NCI-H226 (cell line): ENCODE measurements around the gene EPHA7.

Experiments used
- DNase-seq: peaks from one replicate; pipeline ENCODE4 v3.0.0-alpha.2; 2015

EPHA7 gene

GRCh38 chr6:93319304-93319703, 100.1 kb downstream of the EPHA7 start:
- no peak for DNase-seq

- DNase-seq, result no peak
These were observed 101.2 kb downstream of the EPHA7 start for GRCh38 chr6:93318121-93318520.

- DNase-seq, result no peak
These were observed 101.8 kb downstream of the EPHA7 start for GRCh38 chr6:93317592-93317991.

- no peak for DNase-seq
These were observed 111.6 kb downstream of the EPHA7 start for GRCh38 chr6:93307505-93308409.

GRCh38 chr6:93305088-93305487, 114.3 kb downstream of the EPHA7 start:
- no peak for DNase-seq

- no peak for DNase-seq
These were observed 114.9 kb downstream of the EPHA7 start for GRCh38 chr6:93304505-93304904.

GRCh38 chr6:93300661-93301060, 118.7 kb downstream of the EPHA7 start:
- no peak for DNase-seq

- no peak for DNase-seq
These were observed 119.7 kb downstream of the EPHA7 start for GRCh38 chr6:93299622-93300021.

GRCh38 chr6:93295631-93296030, 123.7 kb downstream of the EPHA7 start:
- DNase-seq, result no peak

GRCh38 chr6:93294879-93295278, 124.5 kb downstream of the EPHA7 start:
- no peak for DNase-seq

GRCh38 chr6:93293872-93294271, 125.5 kb downstream of the EPHA7 start:
- DNase-seq, result no peak

- no peak for DNase-seq
These were observed 125.9 kb downstream of the EPHA7 start for GRCh38 chr6:93293460-93293859.

- no peak for DNase-seq
These were observed 136.8 kb downstream of the EPHA7 start for GRCh38 chr6:93282521-93283031.

- DNase-seq, result no peak
These were observed 141.1 kb downstream of the EPHA7 start for GRCh38 chr6:93278241-93278640.

- no peak for DNase-seq
These were observed 146.5 kb downstream of the EPHA7 start for GRCh38 chr6:93272896-93273295.

- DNase-seq, result no peak
These were observed 147.1 kb downstream of the EPHA7 start for GRCh38 chr6:93272211-93272610.

GRCh38 chr6:93266116-93266817, 153.1 kb downstream of the EPHA7 start:
- DNase-seq, result no peak

- DNase-seq, result no peak
These were observed 158.5 kb downstream of the EPHA7 start for GRCh38 chr6:93260881-93261280.

- DNase-seq, result no peak
These were observed 160.0 kb downstream of the EPHA7 start for GRCh38 chr6:93259332-93259731.

- DNase-seq, result no peak
These were observed 166.4 kb downstream of the EPHA7 start for GRCh38 chr6:93252930-93253329.

- DNase-seq, result no peak
These were observed 170.7 kb downstream of the EPHA7 start for GRCh38 chr6:93248631-93249030.

- DNase-seq, result no peak
These were observed 176.1 kb downstream of the EPHA7 start for GRCh38 chr6:93243231-93243778.

- no peak for DNase-seq
These were observed 177.3 kb downstream of the EPHA7 start for GRCh38 chr6:93242049-93242448.

- no peak for DNase-seq
These were observed 180.7 kb downstream of the EPHA7 start for GRCh38 chr6:93238632-93239031.
